ENCODE data around the gene NUP62. TPM values are rescaled to one million over a fixed set of nuclear protein-coding genes. Genes with fewer than 3 reads are reported as not detected.
A peak's percentile ranks its signal among the peaks of the same experiment; 100 is the strongest.

The NUP62 gene
- polyA plus RNA-seq, 1 donor (not counting 4 experiments of a cell fraction or from before 2014, with no cell fraction given) = 12.9 TPM

DNA sequence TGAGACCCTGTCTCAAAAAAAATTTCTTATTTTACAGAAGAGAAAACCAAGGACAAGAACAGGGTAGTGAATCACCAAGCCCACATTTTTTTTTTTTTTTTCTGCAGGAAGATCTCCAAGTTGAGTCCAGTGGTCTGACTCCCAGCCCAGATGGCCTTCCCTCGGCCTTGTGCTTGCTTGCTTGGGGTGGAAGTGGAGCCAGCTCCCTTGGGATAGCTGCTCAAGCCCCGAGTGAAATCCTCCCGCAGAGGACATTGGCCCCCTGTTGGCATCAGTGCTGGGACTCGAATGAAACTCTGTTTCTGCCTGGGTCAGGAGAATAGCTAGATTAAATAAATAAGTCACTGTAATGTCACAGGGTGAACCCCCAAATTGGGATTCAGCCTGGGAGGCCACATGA, 9.4 kb upstream of the NUP62 start:
- no peaks in the 10 kb centered on the region for H3K36me3 ChIP-seq (ENCODE audit: control insufficient read depth in 2 of 2, extremely low read depth in 1 of 2, insufficient read depth in 2 of 2, low read length in 2 of 2)
- DNase-seq (ENCODE audit: low read depth, low spot score) (no peak), FAIRE-seq (no peak)
- H3K4me1 ChIP-seq (ENCODE audit: control insufficient read depth, extremely low read depth, insufficient read depth, low read length) = peaks cover 2% of the 10 kb centered on the region
- H4K20me1 ChIP-seq (ENCODE audit: control insufficient read depth, extremely low read depth, insufficient read depth, low read length) = no peaks in the 10 kb centered on the region
- H2AFZ ChIP-seq (ENCODE audit: control insufficient read depth, low read length) = no peak overlapping the region
- no peaks in the 10 kb centered on the region for H3K9me1 ChIP-seq (ENCODE audit: control insufficient read depth, extremely low read depth, insufficient read depth, low read length)
- H3K79me2 ChIP-seq (ENCODE audit: control insufficient read depth, insufficient read depth, low read length) = no peaks in the 10 kb centered on the region
- H3K27ac ChIP-seq (ENCODE audit: control insufficient read depth, insufficient read depth, low read length) = no peak overlapping the region
- TF ChIP-seq, protein P1, sequence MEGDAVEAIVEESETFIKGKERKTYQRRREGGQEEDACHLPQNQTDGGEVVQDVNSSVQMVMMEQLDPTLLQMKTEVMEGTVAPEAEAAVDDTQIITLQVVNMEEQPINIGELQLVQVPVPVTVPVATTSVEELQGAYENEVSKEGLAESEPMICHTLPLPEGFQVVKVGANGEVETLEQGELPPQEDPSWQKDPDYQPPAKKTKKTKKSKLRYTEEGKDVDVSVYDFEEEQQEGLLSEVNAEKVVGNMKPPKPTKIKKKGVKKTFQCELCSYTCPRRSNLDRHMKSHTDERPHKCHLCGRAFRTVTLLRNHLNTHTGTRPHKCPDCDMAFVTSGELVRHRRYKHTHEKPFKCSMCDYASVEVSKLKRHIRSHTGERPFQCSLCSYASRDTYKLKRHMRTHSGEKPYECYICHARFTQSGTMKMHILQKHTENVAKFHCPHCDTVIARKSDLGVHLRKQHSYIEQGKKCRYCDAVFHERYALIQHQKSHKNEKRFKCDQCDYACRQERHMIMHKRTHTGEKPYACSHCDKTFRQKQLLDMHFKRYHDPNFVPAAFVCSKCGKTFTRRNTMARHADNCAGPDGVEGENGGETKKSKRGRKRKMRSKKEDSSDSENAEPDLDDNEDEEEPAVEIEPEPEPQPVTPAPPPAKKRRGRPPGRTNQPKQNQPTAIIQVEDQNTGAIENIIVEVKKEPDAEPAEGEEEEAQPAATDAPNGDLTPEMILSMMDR (optimal IDR thresholded peaks at IDR 0.05 in 1 of 3, IDR thresholded peaks at IDR 0.05 in 1 of 3, conservative IDR thresholded peaks at IDR 0.05 in 1 of 3; ENCODE audit: extremely low read depth in 1 of 3, insufficient read depth in 2 of 3, low read length in 3 of 3) = no peak
- no peak for TF ChIP-seq EZH2 (IDR thresholded peaks at IDR 0.05; ENCODE audit: low read length)
- H3K9ac ChIP-seq (ENCODE audit: control insufficient read depth, extremely low read depth, insufficient read depth, low read length) = no peak overlapping the region
- dilution Hi-C loops (cut with MboI; ENCODE audit: extremely low pct_ligation_motif_present, low sequenced_read_pairs) = no loop called here
- no peaks in the 10 kb centered on the region for H3K9me3 ChIP-seq (ENCODE audit: control insufficient read depth, low read depth, low read length)
- no peaks in the 10 kb centered on the region for H3K27me3 ChIP-seq (ENCODE audit: control insufficient read depth, extremely low read depth, insufficient read depth, low read length)
- no peak overlapping the region for H3K4me2 ChIP-seq (ENCODE audit: control insufficient read depth, extremely low read depth, insufficient read depth, low read depth, low read length)
- no peak overlapping the region for H3K4me3 ChIP-seq (ENCODE audit: control insufficient read depth in 2 of 3, extremely low read depth in 1 of 3, insufficient read depth in 2 of 3, low read depth in 1 of 3, low read length in 3 of 3)

DNA sequence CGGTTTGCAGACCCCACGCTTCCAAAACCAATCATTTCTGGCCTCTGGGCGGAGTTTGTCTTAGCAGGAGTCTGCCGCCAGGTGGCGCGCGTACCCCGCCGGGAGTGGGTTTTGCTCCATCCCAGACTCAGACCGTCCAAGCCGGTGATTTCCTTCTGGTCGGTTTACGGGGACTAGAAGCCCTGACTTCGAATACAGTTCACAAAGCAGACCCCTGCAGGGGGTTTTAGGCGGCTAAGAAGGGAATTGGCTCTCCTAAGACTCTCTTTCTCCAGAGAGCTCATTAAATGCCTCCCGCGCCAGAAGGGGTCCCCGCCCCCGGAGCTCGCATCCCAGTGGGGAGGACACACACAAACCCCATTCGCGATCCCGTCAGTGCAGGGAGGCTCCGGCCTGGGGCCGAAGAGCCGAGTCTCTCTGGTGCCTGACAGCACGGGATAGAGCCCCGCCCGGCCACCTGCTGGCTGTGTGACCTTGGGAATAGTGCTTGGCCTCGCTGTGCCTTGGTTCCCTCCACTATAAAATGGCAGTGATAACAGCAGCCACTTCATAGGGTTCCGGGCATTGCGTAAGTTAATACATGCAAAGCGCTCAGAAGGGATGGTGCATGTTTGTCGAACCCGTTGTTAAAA, 8.6 kb upstream of the NUP62 start:
- Histone ChIP-seq H3K4me2 (ENCODE audit: control insufficient read depth, extremely low read depth, insufficient read depth, low read depth, low read length) (peak overlapping the region; percentile 62), H3K4me3 (ENCODE audit: control insufficient read depth in 2 of 3, extremely low read depth in 1 of 3, insufficient read depth in 2 of 3, low read depth in 1 of 3, low read length in 3 of 3) (no peak overlapping the region), H4K20me1 (ENCODE audit: control insufficient read depth, extremely low read depth, insufficient read depth, low read length) (no peaks in the 10 kb centered on the region), H3K27ac (ENCODE audit: control insufficient read depth, insufficient read depth, low read length) (no peak overlapping the region), H3K79me2 (ENCODE audit: control insufficient read depth, insufficient read depth, low read length) (no peaks in the 10 kb centered on the region), H3K9me3 (ENCODE audit: control insufficient read depth, low read depth, low read length) (no peaks in the 10 kb centered on the region), H3K9me1 (ENCODE audit: control insufficient read depth, extremely low read depth, insufficient read depth, low read length) (no peaks in the 10 kb centered on the region), H3K27me3 (ENCODE audit: control insufficient read depth, extremely low read depth, insufficient read depth, low read length) (no peaks in the 10 kb centered on the region), H2AFZ (ENCODE audit: control insufficient read depth, low read length) (peak overlapping the region; percentile 4), H3K36me3 (ENCODE audit: control insufficient read depth in 2 of 2, extremely low read depth in 1 of 2, insufficient read depth in 2 of 2, low read length in 2 of 2) (peaks cover 0 to 2% of the 10 kb centered on the region in 2 experiments), H3K9ac (ENCODE audit: control insufficient read depth, extremely low read depth, insufficient read depth, low read length) (no peak overlapping the region), H3K4me1 (ENCODE audit: control insufficient read depth, extremely low read depth, insufficient read depth, low read length) (peaks cover 2% of the 10 kb centered on the region)
- dilution Hi-C loops (cut with MboI; ENCODE audit: extremely low pct_ligation_motif_present, low sequenced_read_pairs) = no loop called here
- DNase-seq (ENCODE audit: low read depth, low spot score) (no peak), FAIRE-seq (no peak)
- no peak for TF ChIP-seq EZH2 (IDR thresholded peaks at IDR 0.05; ENCODE audit: low read length)
- TF ChIP-seq, protein P1 (optimal IDR thresholded peaks at IDR 0.05 in 1 of 3, IDR thresholded peaks at IDR 0.05 in 1 of 3, conservative IDR thresholded peaks at IDR 0.05 in 1 of 3; ENCODE audit: extremely low read depth in 1 of 3, insufficient read depth in 2 of 3, low read length in 3 of 3) = peak; percentile 90 to 97 (median 94)

Measured in keratinocyte (primary cell).